Measurements from ENCODE around the gene PNPLA5.

The PNPLA5 gene

GRCh38 chr22:43925433-43926348 lies 33.9 kb upstream of the PNPLA5 start:
- no peaks in the 10 kb centered on the region for H3K9me3 ChIP-seq (ENCODE audit: insufficient read depth, low read length)
- no peak overlapping the region for H2AFZ ChIP-seq (ENCODE audit: low read depth, low read length, severe bottlenecking)
- H3K27me3 ChIP-seq (ENCODE audit: low read length) = no peaks in the 10 kb centered on the region
- H3K4me2 ChIP-seq (ENCODE audit: low read depth, low read length, poor library complexity, severe bottlenecking) = no peak overlapping the region
- H3K9me2 ChIP-seq (replicated peaks; ENCODE audit: insufficient read depth, low read length) = no peaks in the 10 kb centered on the region
- no peaks in the 10 kb centered on the region for H3K79me2 ChIP-seq (ENCODE audit: insufficient read depth, low read length)
- no peaks in the 10 kb centered on the region for H3K36me3 ChIP-seq (ENCODE audit: low read length)
- H3K9ac ChIP-seq (ENCODE audit: low read length) = no peak overlapping the region
- H3K4me3 ChIP-seq (ENCODE audit: insufficient read depth, low read length, poor library complexity, severe bottlenecking) = no peak overlapping the region
- H4K20me1 ChIP-seq (ENCODE audit: low read depth, low read length) = no peaks in the 10 kb centered on the region
- no peaks in the 10 kb centered on the region for H3F3A ChIP-seq (ENCODE audit: insufficient read depth)
- no peak for TF ChIP-seq CTCF (IDR thresholded peaks at IDR 0.05; ENCODE audit: insufficient read depth, low read length, poor library complexity, severe bottlenecking)
- TF ChIP-seq EZH2phosphoT487 (conservative IDR thresholded peaks at IDR 0.05; ENCODE audit: low read length) = no peak
- no peak overlapping the region for H3K27ac ChIP-seq (ENCODE audit: low read depth, low read length)

GRCh38 chr22:43924877-43925276 lies 33.1 kb upstream of the PNPLA5 start:
- no peaks in the 10 kb centered on the region for H3K36me3 ChIP-seq (ENCODE audit: low read length)
- H3K9ac ChIP-seq (ENCODE audit: low read length) = no peak overlapping the region
- no peak overlapping the region for H3K4me3 ChIP-seq (ENCODE audit: insufficient read depth, low read length, poor library complexity, severe bottlenecking)

GRCh38 chr22:43923631-43924464 lies 32.0 kb upstream of the PNPLA5 start, which contains the start of gene PNPLA3:
Gene PNPLA3, plus strand, starts transcription at chr22:43923805. Its CDS starts 107 bp downstream, at chr22:43923912.
- Histone ChIP-seq H2AFZ (ENCODE audit: low read depth, low read length, severe bottlenecking) (no peak within 1 kb of the TSS), H3K27ac (ENCODE audit: low read depth, low read length) (no peak within 1 kb of the TSS)

More at GRCh38 chr22:43924877-43925276, 33.1 kb upstream of the PNPLA5 start:
- TF ChIP-seq EZH2phosphoT487 (conservative IDR thresholded peaks at IDR 0.05; ENCODE audit: low read length) (no peak), CTCF (IDR thresholded peaks at IDR 0.05; ENCODE audit: insufficient read depth, low read length, poor library complexity, severe bottlenecking) (no peak)
- no peaks in the 10 kb centered on the region for H3K9me2 ChIP-seq (replicated peaks; ENCODE audit: insufficient read depth, low read length)
- H2AFZ ChIP-seq (ENCODE audit: low read depth, low read length, severe bottlenecking) = no peak overlapping the region
- H3F3A ChIP-seq (ENCODE audit: insufficient read depth) = no peaks in the 10 kb centered on the region
- no peak overlapping the region for H3K27ac ChIP-seq (ENCODE audit: low read depth, low read length)
- H3K27me3 ChIP-seq (ENCODE audit: low read length) = no peaks in the 10 kb centered on the region
- no peak overlapping the region for H3K4me2 ChIP-seq (ENCODE audit: low read depth, low read length, poor library complexity, severe bottlenecking)
- no peaks in the 10 kb centered on the region for H3K9me3 ChIP-seq (ENCODE audit: insufficient read depth, low read length)
- H3K79me2 ChIP-seq (ENCODE audit: insufficient read depth, low read length) = no peaks in the 10 kb centered on the region
- no peaks in the 10 kb centered on the region for H4K20me1 ChIP-seq (ENCODE audit: low read depth, low read length)

More at GRCh38 chr22:43923631-43924464, 32.0 kb upstream of the PNPLA5 start, which contains the start of gene PNPLA3:
- H3K4me2 ChIP-seq (ENCODE audit: low read depth, low read length, poor library complexity, severe bottlenecking) = no peak within 1 kb of the TSS
- no peak for TF ChIP-seq CTCF (IDR thresholded peaks at IDR 0.05; ENCODE audit: insufficient read depth, low read length, poor library complexity, severe bottlenecking)
- TF ChIP-seq EZH2phosphoT487 (conservative IDR thresholded peaks at IDR 0.05; ENCODE audit: low read length) = no peak
- H4K20me1 ChIP-seq (ENCODE audit: low read depth, low read length) = no peaks in the 10 kb centered on the region
- H3K36me3 ChIP-seq (ENCODE audit: low read length) = no peaks in the 10 kb centered on the region
- H3K27me3 ChIP-seq (ENCODE audit: low read length) = no peaks in the 10 kb centered on the region
- no peaks in the 10 kb centered on the region for H3K9me3 ChIP-seq (ENCODE audit: insufficient read depth, low read length)
- no peaks in the 10 kb centered on the region for H3K9me2 ChIP-seq (replicated peaks; ENCODE audit: insufficient read depth, low read length)
- H3K79me2 ChIP-seq (ENCODE audit: insufficient read depth, low read length) = no peaks in the 10 kb centered on the region
- H3K4me3 ChIP-seq (ENCODE audit: insufficient read depth, low read length, poor library complexity, severe bottlenecking) = no peak within 1 kb of the TSS
- no peak within 1 kb of the TSS for H3K9ac ChIP-seq (ENCODE audit: low read length)
- H3F3A ChIP-seq (ENCODE audit: insufficient read depth) = no peaks in the 10 kb centered on the region
